NOMO-1 (cell line): ENCODE data around the gene MAN2A2.

ENCODE experiments used
- DNase-seq, 2 experiments: peaks; one replicate each; lab custom pipeline; 2025; ENCODE audit not compliant: unreplicated experiment in 2 of 2; lab: John Stamatoyannopoulos, UW

Gene MAN2A2

GRCh38 chr15:90936823-90937222 is 33.7 kb downstream of the MAN2A2 start:
- DNase-seq = no peak

GRCh38 chr15:90938261-90938660 is 35.2 kb downstream of the MAN2A2 start:
- DNase-seq = no peak

- no peak for DNase-seq
Observed at GRCh38 chr15:90939756-90940155, 36.7 kb downstream of the MAN2A2 start.

GRCh38 chr15:90941038-90941437 is 37.9 kb downstream of the MAN2A2 start:
- no peak for DNase-seq

GRCh38 chr15:90942354-90943120 is 39.4 kb downstream of the MAN2A2 start:
- DNase-seq = no peak

GRCh38 chr15:90945091-90945490 is 42.0 kb downstream of the MAN2A2 start:
- no peak for DNase-seq

- no peak for DNase-seq
Observed at GRCh38 chr15:90946538-90946937, 43.4 kb downstream of the MAN2A2 start.

GRCh38 chr15:90946941-90947576 is 44.0 kb downstream of the MAN2A2 start:
- no peak for DNase-seq

- DNase-seq = no peak
Observed at GRCh38 chr15:90947577-90948357, 44.7 kb downstream of the MAN2A2 start.

GRCh38 chr15:90948506-90948905 is 45.4 kb downstream of the MAN2A2 start:
- DNase-seq = no peak

GRCh38 chr15:90949979-90950675 is 47.0 kb downstream of the MAN2A2 start:
- DNase-seq = no peak

GRCh38 chr15:90950676-90951075 is 47.6 kb downstream of the MAN2A2 start:
- DNase-seq = no peak

- DNase-seq = no peak
Observed at GRCh38 chr15:90952901-90953677, 50.0 kb downstream of the MAN2A2 start.

- DNase-seq = no peak
Observed at GRCh38 chr15:90953947-90954711, 51.0 kb downstream of the MAN2A2 start.

GRCh38 chr15:90954712-90955623 is 51.9 kb downstream of the MAN2A2 start, which contains the start of gene RCCD1:
RCCD1 (plus strand) TSS chr15:90954884; CDS start chr15:90956735, 1,851 bp downstream.
- DNase-seq = peak; percentile 97 to 98

- peak; percentile 4 to 12 for DNase-seq
Observed at GRCh38 chr15:90955624-90956273, 52.6 kb downstream of the MAN2A2 start.

GRCh38 chr15:90956274-90957030 is 53.4 kb downstream of the MAN2A2 start:
- DNase-seq = peak; percentile 17 to 50
